Measurements from ENCODE around the gene HOXB5. TPM values are rescaled to one million over a fixed set of nuclear protein-coding genes. Genes with fewer than 3 reads are reported as not detected.

HOXB5 gene
- total RNA-seq, 1 experiment from 2014 or later, result not detected

DNA sequence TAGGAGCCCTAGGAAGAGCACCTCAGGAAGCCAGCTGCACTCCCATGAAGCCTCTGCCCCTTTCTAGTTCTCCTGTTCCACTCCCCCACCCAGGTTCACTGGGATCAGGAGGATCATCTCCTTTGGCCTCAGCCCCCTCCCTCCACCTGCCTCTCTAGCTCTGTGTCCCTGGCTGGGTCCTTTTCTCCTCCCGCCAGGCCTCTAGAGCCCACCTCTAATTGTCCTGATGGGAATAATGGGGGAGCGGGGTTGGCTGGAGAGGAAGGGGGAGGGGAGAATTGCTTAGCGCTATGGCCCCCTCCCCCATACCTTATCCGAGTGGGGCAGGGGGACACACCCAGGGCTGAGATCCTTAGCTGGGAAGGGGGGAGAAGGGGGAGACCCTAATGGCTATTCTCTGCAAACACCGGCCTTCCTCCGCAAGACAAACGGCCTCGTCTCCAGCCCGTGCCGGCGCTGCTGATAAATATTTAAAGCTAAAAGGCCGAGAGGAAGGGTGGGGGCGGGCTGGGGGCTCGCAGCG, 16.2 kb upstream of the HOXB5 start:
- Mint-ChIP-seq H3K27me3 (ENCODE audit: low read depth) (peaks cover 100% of the 10 kb centered on the region), H3K36me3 (ENCODE audit: insufficient read depth in 1 of 3, low read depth in 3 of 3) (no peaks in the 10 kb centered on the region; a peak in 1 of 7 replicates), H3K9me3 (peaks cover 9 to 16% of the 10 kb centered on the region in 2 experiments), H3K4me3 (no peak overlapping the region), H3K4me1 (peaks cover 12 to 25% of the 10 kb centered on the region in 2 experiments), H3K27ac (no peak overlapping the region)
- Histone ChIP-seq H3K23ac (ENCODE audit: insufficient read length, low read depth, low read length) (no peak overlapping the region), H2BK15ac (ENCODE audit: low read depth, low read length) (no peak overlapping the region), H2BK20ac (ENCODE audit: low read depth, low read length, poor library complexity, severe bottlenecking) (no peak overlapping the region), H4K91ac (ENCODE audit: insufficient read length, low read depth, low read length) (no peak overlapping the region), H3K27ac (ENCODE audit: insufficient read length, low read depth, low read length) (no peak overlapping the region), H3K79me1 (ENCODE audit: insufficient read depth, low read depth, low read length, poor library complexity, severe bottlenecking) (no peaks in the 10 kb centered on the region), H3K4me1 (ENCODE audit: insufficient read depth, low read length) (no peaks in the 10 kb centered on the region), H3K4ac (ENCODE audit: low read depth, low read length) (no peak overlapping the region), H3K18ac (ENCODE audit: insufficient read length, low read depth, low read length) (no peak overlapping the region), H2BK5ac (ENCODE audit: insufficient read length, low read length) (no peak overlapping the region), H2BK120ac (ENCODE audit: low read depth, low read length, poor library complexity, severe bottlenecking) (no peak overlapping the region), H3K23me2 (ENCODE audit: insufficient read length, low read depth, low read length, poor library complexity, severe bottlenecking) (peaks cover 5% of the 10 kb centered on the region), H3K27me3 (ENCODE audit: insufficient read depth, low read length) (peaks cover 95% of the 10 kb centered on the region), H3K14ac (ENCODE audit: insufficient read depth, low read length) (no peak overlapping the region), H4K5ac (ENCODE audit: insufficient read length, low read depth, low read length) (no peak overlapping the region), H3T11ph (ENCODE audit: low read length) (no peak overlapping the region), H2AFZ (ENCODE audit: low read length) (no peak overlapping the region), H4K8ac (replicated peaks; ENCODE audit: insufficient read length, low read depth, low read length) (no peak overlapping the region), H3K9ac (ENCODE audit: extremely low read depth, insufficient read length, low read length) (no peak overlapping the region), H3K56ac (ENCODE audit: insufficient read length, low read depth, low read length) (no peak overlapping the region), H2BK12ac (ENCODE audit: insufficient read length, low read depth, low read length) (no peak overlapping the region), H3K79me2 (ENCODE audit: insufficient read depth, low read length) (no peaks in the 10 kb centered on the region), H3K4me2 (ENCODE audit: insufficient read depth, insufficient read length, low read length) (peak overlapping the region; percentile 45), H2AK5ac (ENCODE audit: insufficient read length, low read length) (no peak overlapping the region), H4K20me1 (ENCODE audit: control insufficient read depth, insufficient read depth, insufficient read length) (no peaks in the 10 kb centered on the region), H3K9me3 (ENCODE audit: control insufficient read depth, low read depth, low read length) (no peaks in the 10 kb centered on the region)
- TF ChIP-seq, protein P1, sequence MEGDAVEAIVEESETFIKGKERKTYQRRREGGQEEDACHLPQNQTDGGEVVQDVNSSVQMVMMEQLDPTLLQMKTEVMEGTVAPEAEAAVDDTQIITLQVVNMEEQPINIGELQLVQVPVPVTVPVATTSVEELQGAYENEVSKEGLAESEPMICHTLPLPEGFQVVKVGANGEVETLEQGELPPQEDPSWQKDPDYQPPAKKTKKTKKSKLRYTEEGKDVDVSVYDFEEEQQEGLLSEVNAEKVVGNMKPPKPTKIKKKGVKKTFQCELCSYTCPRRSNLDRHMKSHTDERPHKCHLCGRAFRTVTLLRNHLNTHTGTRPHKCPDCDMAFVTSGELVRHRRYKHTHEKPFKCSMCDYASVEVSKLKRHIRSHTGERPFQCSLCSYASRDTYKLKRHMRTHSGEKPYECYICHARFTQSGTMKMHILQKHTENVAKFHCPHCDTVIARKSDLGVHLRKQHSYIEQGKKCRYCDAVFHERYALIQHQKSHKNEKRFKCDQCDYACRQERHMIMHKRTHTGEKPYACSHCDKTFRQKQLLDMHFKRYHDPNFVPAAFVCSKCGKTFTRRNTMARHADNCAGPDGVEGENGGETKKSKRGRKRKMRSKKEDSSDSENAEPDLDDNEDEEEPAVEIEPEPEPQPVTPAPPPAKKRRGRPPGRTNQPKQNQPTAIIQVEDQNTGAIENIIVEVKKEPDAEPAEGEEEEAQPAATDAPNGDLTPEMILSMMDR (conservative IDR thresholded peaks at IDR 0.05), result no peak
- peak; percentile 67 for DNase-seq
- no CpG with 5 or more reads among the region's 15 CpGs for WGBS (ENCODE audit: extremely low coverage, insufficient read length, low lambda C conversion rate)
